Fibroblast of peridontal ligament (primary cell): ENCODE data around the gene MINAR1.

ENCODE experiments used
- DNase-seq: peaks from one replicate; pipeline ENCODE4 v3.0.0-alpha.2; 2010; ENCODE audit errors: extremely low read depth

Gene MINAR1

DNA sequence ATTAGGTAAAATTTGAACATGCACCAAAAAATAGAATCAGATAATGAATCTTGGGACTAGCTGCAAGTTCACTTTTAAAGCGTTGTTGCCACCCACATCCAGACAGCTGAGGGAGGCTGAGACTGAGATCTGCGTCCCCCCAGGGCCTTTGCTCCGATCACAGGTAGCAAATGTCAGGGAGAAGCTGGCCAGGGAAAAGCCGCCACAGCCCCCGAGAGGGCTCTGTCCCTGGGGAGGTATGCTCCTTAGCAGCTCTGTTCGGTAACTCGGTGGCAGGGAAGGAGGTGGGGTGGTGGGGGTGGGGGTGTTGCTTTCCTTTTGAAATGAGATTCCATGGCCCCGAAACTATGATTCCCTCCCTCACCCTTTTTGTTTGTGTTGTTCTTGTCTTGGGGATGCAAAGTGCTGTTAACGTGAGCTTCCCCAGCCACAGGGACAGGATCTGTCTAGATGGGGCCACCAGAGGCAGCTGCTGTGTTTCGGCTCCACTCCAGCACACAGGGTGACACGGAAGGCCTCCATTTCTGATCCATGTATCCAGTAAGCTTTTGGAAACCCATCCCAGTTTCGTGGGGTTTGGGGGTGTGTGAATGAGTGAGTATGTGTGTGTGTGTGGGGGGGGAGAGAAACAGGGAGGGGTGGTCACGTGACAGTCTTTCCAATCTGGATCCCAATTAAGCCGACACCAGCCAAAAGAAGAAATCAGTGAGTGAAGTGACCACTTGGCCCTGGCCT, 1.1 kb upstream of the MINAR1 start:
- no peak for DNase-seq

DNA sequence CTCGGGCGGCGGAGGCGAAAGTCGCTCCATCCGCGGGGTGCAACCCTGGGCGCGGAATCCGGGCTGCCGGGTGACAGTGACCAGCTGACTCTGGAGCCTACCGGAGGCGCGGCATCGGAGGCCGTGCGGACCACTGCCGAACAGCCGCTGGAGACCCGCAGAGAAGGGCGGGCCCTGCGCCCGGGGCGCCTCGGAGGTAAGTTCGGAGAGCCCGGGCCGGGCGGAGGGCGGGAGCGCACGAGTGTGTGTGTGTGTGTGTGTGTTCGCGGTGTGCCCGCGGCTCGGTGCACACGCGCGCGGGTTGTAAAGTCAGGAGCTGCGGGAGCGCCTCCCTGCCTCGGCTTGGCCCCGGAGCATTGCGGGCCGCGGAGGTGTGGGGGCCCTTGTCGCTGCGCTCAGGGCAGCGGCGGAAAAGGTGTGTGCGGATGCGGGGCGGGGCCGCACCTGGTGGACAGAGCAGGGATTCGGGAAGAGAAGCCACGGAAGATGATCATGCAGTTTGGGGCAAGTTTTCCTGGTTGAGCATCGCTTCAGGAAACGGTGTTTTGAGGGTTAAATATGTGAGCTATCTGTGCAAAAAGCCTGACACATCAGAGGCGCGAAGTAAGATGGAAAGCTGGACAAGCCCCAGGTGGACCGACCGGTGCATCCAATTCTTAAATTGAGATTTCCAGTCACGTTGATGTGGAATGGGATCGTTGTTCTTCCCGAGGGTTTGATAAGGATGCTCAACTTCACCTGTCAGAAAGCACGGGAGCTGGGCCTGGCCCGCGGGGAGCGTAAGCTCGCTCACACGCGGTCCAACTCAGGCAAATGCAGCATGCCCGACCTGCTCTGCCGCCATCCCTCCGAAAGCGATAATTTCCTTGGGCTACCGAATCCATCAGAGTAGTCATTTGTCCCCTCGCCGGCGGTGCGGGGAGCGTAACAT, 474 bp downstream of the MINAR1 start:
- no peak for DNase-seq

DNA sequence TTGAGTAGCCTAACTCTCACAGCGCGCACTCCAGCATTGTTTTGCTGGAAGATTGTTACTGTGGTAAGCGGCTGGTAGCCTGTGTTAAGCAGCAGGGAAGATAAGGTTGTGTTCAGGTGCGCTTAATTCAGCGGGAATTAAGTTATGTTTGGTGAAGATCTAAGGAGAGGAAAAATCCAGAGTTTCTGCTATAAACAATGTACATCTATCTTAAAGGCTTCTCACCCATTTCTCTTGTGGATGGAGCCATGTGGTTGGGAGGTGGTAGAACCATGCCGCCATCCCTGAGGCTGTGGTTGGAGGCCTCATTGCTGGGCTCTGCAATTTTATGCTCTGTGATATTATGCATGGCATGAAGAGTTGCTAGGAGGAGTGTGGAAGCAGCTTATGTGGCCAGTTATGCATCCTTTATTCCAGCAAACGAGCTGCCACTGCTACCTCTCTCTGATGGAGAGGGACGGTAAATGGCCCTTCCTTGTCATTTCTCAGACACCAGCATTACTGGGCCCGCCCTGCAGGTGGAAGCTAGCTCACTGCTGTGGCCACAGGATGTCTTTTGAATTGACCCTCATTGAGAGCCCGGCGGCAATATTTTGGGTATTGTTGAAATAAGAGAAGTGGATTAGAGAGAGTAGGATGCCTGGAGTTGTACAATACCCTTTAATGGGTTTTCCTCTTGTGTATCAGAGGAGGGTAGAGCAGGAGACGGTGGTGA, 1.3 kb downstream of the MINAR1 start:
- DNase-seq, result no peak

DNA sequence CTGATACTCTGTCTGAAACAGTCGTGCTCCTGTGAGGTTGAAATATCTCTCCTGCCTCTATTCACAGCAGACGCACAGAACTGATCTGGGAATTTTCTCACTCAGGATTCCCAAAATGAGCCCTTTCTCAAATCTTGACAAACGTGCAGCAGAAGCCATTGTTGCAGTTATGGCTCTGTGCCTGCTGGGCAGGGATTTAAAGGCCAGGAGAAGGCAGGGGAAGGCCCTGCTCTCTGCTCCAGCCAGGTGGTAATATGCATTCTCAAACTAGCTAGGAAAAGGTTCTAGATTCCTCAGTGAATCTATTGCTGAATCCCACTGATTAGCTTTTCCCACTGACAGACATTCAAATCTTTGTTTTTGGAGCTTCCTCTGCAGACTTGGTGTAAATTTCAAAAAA, 2.2 kb downstream of the MINAR1 start:
- DNase-seq, result no peak

DNA sequence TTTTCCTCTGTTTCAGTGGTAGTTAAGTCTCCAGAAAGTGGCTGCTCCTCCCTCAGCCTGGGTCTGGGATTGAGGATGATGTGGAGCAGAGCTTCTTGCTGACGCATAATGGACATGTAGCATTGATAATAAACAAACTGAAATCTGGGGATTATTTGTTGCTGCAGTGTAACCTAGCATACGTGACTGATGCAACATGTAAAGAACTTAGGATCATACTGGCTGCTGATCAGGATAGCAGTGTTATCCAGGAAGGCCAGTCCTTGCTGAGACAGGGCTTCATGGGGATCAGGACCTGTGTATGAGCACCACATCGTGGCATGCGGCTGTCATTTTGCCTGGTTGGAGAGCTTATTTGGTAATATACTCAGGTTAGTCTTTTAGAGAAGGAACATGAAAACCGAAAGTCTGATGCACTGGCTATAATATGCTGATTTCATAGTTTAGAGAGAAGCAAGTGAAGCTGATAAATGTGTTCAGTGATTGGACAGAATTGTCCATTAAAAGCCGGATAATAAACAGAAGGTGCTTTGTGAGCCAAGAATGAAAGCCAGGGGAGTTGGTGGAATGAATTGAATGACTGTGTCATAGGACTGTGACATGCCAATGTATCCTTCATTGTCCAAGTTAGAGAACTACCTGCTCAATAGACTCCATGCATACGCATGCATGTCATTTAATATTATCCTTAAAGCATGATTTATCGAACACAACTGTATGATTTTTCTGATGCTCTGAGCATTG, 4.1 kb downstream of the MINAR1 start:
- no peak for DNase-seq

DNA sequence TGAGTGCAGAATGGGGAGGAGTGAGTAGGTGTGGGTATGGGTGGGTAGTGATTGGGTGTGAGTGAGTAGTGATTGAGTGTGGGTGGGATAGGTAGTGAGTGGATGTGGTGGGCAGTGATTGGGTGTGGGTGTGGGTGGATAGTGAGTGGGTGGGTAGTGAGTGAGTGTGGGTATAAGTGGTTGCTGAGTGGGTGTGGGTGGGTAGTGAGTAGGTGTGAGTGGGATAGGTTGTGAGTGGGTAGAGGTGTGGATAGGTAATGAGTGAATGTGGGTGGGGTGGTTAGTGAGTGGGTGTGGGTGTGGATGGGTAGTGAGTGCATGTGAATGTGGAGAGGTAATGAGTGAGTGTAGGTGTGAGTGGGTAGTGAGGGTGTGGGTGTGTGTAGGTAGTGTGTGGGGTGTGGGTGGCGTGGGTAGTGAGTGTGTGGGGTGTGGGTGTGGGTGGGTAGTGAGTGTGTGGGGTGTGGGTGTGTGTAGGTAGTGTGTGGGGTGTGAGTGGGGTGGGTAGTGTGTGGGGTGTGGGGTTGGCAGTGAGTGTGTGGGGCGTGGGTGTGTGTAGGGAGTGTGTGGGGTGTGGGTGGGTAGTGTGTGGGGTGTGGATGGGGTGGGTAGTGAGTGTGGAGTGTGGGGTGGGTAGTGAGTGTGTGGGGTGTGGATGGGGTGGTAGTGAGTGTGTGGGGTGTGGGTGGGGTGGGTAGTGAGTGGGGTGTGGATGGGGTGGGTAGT, 5.3 kb downstream of the MINAR1 start:
- DNase-seq, result no peak

DNA sequence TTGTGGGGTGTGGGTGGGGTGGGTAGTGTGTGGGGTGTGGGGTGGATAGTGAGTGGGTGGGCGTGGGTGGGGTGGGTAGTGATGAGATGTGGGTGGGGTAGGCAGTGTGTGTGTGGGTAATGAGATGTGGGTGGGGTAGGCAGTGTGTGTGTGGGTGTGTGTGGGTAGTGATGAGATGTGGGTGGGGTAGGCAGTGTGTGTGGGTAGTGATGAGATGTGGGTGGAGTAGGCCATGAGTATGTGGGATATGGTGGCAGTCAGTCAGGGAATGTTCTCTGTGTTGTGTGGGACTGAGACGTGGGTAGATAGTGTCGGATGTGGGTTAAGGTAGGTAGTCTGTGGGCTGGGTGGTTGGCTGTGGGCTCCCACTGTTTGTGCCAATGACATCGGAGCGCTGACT, 7.1 kb downstream of the MINAR1 start:
- no peak for DNase-seq

DNA sequence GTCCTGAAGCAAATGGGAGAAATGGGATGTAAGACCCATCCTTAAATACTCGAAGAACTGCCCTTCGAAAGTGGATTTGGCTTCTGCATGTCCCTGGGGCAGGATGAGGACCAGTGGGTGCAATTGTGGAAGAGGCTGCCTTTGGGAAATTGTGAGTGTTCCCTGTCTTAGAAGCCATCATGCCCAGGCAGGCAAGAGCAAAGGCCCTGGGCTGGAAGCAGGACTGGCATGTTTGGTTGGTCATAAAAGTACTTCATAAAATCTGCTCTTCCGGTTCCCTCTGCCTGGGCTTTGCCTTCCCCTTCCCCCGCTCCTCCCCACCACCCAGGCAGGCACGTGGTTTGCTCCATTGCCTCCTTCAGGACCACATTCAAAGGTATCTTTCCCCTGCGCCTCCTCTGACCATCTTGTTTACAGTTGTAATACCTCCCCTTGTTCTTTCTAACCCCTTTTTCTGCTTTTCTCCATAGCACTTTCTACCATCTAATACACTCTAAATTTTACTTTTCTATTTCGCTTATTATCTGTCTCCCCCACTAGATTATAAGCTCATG, 8.3 kb downstream of the MINAR1 start:
- DNase-seq, result no peak

DNA sequence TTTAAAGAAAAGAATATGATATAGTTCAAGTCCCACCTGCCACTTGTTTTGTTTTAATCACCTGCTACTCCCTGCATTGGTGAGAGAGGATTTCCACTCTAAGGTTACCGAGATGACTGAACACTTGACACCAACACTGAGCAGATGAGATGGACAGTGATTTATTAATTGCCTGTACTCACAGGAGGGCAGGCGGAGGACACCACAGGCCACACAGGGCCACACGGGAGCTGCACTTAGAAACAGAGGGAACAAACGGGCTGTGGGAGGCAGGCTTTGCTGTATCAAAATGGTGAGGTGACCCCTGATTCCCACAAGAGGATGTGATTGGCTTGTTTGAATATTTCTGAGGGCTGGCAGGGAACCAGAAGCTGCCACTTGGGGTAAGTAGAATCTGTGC, 10.8 kb downstream of the MINAR1 start:
- no peak for DNase-seq

DNA sequence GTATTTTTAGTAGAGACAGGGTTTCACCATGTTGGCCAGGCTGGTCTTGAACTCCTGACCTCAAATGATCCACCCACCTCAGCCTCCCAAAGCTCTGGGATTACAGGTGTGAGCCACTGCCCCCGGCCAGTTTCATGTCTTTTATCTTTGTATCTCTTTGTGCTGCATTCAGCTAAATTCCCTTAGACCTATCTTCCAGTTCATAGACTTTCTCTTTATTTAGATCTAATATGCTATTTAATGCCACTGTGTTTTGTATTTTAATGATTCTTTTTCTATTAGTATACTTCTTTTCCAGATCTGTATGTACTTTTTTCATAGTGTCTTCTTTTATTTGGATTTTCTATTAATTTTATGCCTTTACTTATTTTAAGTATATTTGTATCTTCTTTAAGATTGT, 14.9 kb downstream of the MINAR1 start:
- no peak for DNase-seq

DNA sequence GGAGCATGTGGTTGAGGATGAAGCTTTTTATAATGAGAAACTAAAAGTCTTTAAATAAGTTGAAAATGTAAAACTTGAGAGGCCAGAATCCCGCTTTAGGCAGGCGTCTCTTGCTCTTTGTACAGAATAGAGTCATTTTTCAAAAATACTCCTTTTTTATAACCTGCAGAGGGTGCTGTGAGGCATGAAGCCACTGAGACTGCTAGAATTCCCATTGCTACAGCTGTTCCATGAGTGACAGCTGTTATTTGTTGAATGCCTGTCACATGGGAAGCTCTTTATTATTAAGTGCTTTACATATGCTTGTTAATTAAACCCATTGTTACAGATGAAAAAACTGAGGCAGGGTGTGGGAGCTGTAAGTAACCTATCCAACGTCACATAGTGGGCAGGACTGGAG, 18.5 kb downstream of the MINAR1 start:
- no peak for DNase-seq

DNA sequence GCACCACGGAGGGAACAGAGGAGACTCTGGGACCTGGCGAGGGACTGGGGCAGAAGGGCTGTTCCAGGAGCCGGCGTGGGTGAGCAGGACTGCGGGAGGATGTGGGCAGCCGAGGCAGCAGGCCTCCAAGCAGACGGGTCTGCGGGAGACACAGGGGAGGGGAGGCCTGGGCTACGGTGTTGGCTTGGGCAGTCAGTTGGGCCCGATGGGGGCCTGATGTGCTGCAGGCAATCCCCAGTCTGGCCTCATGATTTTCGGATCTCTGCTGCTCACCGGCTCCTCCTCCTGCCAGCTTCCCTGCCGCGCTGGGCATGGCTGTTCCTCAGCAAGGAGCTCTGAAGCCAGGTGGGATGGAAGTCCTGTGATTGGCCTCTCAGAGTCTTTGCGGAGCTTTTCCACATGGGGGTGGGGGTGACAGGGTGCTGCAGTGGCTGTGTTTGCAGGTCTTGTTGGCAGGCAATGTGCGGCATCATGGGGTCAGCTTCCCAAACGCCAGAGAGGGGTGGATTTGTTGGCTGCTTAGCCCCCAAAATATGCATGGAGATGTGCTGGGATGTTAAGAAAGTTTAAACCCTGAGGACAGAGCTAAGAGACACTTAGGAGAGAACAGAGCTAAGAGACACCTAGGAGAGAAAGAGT, 19.3 kb downstream of the MINAR1 start:
- no peak for DNase-seq

DNA sequence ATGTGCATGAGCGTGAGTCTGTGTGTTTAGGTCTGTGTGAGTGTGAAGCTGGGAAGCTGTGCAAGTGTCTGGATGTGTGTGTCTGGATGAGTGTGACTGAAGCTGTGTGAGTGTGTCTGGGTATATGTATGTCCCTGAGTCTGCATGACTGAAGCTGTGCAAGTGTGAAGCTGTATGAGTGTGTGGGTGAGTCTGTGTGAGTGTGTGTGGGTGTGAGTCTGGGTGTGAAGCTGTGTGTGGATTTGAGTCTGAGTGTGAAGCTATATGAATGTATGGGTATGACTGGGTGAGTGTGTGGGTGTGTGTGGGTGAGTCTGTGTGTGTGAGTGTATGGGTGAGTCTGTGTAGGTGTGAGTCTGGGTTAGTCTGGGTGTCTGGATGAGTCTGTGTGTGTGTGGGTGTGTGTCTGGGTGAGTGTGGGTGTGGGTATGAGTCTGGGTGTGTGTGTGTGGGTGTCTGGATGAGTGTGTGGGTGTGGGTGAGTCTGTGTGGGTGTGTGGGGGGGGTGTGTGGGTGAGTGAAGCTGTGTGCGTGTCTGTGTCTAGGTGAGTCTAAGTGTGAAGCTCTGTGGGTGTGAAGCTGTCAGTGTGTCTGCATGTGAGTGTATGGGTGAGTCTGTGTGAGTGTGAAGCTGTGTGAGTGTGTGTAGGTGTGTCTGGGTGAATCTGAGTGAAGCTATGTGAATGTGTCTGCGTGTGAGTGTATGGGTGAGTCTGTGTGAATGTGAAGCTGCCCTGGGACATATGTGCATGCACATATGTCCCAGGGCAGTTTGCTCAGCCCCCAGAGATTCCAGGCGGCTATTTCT, 20.3 kb downstream of the MINAR1 start:
- no peak for DNase-seq

DNA sequence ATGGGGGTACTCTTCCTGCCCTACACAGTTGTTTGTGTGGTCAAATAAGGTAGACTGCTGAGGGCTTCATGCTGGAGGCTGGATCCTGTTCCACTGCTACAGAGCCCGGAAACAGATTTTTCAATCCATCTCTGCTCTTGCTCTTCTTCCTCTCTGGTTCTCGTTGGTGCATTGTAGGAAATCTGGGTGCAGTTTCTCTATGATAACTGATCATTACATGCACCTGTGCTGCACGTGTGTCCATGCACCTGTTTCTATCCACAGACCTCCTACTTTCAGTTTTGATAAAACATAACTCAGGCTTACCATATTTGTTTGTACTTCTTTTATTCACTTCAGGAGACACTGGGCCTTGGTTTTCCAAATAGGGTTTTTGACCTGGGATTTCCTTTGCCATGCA, 21.3 kb downstream of the MINAR1 start:
- no peak for DNase-seq

DNA sequence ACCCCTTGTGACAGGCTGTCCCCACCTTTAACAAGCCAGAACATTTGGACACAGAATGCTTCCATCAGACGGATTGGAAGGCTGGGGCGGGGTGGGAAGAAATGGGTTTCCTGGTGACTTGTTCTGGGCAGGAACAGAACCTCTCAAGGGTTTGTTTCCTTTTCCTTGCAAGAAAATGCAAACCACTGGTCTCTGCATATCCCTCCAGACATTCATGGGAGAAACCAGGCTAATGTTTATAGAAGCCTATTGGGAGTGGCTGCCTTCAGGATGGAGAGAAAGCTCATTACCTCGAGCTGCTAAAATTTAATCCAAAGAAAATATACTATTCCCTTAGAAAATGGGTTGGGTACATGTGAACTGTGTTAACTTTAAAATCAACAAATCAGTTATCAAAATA, 21.9 kb downstream of the MINAR1 start:
- DNase-seq, result no peak

DNA sequence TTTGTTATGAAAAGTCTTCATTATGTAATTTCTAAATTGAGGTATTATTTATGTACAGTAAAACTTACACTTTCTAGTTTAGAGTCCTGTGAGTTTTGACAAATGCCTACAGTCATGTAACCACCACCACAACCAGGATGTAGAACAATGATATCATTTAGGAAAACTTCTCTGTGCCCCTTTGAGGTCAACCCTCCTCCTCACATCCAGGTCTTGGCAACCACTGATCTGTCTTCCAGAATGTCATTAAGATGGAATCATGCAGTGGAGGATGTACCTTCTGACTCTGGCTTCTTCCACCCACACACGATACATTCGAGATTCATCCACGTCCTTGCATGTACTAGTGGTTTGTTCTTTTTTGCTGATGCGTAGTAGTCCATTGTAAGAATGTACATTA, 23.2 kb downstream of the MINAR1 start:
- DNase-seq, result no peak

DNA sequence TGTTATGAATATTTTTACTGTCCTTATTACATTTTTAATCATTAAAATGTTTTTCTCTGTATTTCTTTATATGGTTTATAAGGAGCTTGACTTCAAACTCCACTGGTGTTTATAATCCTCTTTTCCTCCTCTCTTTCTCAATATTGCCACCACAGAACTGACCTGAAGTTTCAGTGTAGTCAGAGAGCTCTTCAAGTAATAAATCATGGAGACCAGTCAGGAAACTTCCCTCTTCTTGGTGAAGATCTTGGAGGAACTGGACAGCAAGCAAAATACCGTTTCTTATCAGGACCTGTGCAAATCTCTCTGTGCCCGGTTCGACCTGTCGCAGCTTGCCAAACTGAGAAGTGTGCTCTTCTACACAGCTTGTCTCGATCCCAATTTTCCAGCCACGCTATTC, 23.8 kb downstream of the MINAR1 start:
- no peak for DNase-seq

DNA sequence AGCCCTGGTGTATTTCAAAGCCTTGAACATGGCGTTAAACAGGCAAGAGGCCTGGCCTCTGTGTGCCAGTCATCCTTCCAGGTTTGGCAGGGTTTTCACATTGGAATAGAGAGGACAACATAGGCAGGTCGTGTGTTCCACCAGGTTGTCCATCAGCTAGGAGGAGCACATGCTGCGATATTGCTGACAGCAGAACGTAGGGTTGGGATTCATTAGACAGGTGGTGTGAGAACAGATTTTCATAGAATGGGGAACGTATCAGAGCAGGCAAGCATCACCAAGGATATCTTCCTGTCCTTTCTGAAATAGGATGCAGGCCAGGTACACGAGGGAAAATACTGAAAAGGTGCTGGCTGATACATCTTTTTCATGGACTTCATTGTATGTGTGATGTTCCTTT, 26.4 kb downstream of the MINAR1 start:
- DNase-seq, result no peak

DNA sequence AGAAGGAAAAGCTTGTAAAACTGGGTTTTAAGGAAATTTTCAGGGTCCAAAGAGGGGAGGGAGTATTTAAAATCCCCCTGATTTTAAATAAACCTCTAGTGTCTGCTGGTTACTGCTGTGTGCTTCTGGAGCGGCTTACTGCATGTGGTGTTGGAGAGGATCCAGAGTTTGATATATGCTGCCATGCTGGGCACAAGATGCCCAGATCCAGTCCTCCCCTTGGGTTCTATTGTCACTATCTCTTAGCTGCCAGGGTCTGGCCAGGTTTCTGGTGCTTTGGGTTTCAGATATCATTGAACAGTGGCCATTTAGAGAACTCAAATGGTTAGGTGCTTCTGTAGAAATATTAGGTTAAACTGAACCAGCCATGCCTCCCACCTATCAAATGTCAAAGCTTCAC, 27.5 kb downstream of the MINAR1 start:
- no peak for DNase-seq
